ENCODE data around the gene SGMS1. TPM values are rescaled to one million over a fixed set of nuclear protein-coding genes. Genes with fewer than 3 reads are reported as not detected.

The SGMS1 gene
- total and polyA plus RNA-seq, 2 donors (not counting 1 experiment from before 2014, with no cell fraction given), result 39.9 to 82.1 TPM

DNA sequence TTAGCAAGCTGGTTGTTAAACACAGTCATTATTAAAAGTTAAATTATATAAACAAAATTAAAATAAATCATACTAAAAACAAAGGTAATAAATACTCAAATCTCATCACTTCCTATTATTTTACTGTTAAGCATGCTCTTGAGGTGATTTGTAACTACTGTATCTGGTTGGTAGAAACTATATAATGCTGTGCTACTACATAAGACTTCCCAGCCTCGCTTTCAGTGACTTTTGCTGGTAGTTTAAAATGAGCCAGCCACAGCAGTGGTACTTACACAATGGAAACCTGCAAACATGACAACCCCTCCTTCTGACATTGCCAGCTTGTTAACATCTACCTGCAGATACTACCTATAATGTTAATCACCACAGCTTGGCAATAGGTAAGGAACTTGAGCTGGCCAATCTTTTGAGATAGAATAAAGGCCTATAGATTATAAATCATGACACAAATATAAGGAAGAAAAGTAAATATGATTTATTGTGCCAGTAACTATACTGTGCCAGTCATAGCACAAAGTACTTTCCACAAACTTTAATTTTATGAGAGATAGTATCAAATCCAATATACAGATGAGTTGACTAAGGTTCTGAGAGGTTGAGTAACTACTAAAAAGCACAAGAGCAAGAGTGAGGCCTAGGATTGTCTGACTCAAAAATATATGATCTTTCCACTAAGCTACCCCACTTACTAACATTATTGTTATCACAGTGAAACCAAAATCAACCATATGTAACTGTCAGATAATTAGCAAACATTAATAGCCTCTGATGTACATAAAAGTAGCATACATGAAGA lies 191.3 kb downstream of the SGMS1 start:
- Histone ChIP-seq H2AFZ (ENCODE audit: low read length) (no peak overlapping the region), H4K20me1 (ENCODE audit: control insufficient read depth, extremely low read depth, insufficient read depth, low read length) (no peaks in the 10 kb centered on the region), H3K36me3 (ENCODE audit: control insufficient read depth, insufficient read depth, low read length) (no peaks in the 10 kb centered on the region), H3K27me3 (ENCODE audit: control insufficient read depth, insufficient read depth, low read length) (no peaks in the 10 kb centered on the region), H3K79me2 (ENCODE audit: control insufficient read depth, insufficient read depth, low read length) (no peaks in the 10 kb centered on the region), H3K4me1 (ENCODE audit: control insufficient read depth, extremely low read depth, insufficient read depth, low read length) (peaks cover 7% of the 10 kb centered on the region), H3K4me2 (ENCODE audit: extremely low read depth, insufficient read depth, low read length) (no peak overlapping the region), H3K27ac (ENCODE audit: insufficient read depth, low read length) (no peak overlapping the region), H3K9me3 (ENCODE audit: control insufficient read depth, insufficient read depth, low read depth, low read length) (no peaks in the 10 kb centered on the region), H3K9ac (ENCODE audit: insufficient read depth, low read length) (no peak overlapping the region), H3K4me3 (replicated peaks in 1 of 4; ENCODE audit: control extremely low read depth in 1 of 4, insufficient read depth in 1 of 4, low read depth in 3 of 4, low read length in 4 of 4) (no peak overlapping the region)
- no peak for DNase-seq (ENCODE audit: low read depth in 2 of 2)
- no peak for TF ChIP-seq EZH2 (IDR thresholded peaks at IDR 0.05; ENCODE audit: low read length, missing control alignments)
- TF ChIP-seq, protein P1, sequence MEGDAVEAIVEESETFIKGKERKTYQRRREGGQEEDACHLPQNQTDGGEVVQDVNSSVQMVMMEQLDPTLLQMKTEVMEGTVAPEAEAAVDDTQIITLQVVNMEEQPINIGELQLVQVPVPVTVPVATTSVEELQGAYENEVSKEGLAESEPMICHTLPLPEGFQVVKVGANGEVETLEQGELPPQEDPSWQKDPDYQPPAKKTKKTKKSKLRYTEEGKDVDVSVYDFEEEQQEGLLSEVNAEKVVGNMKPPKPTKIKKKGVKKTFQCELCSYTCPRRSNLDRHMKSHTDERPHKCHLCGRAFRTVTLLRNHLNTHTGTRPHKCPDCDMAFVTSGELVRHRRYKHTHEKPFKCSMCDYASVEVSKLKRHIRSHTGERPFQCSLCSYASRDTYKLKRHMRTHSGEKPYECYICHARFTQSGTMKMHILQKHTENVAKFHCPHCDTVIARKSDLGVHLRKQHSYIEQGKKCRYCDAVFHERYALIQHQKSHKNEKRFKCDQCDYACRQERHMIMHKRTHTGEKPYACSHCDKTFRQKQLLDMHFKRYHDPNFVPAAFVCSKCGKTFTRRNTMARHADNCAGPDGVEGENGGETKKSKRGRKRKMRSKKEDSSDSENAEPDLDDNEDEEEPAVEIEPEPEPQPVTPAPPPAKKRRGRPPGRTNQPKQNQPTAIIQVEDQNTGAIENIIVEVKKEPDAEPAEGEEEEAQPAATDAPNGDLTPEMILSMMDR (conservative IDR thresholded peaks at IDR 0.05 in 1 of 2, IDR thresholded peaks at IDR 0.05 in 1 of 2; ENCODE audit: low read depth in 1 of 2, low read length in 2 of 2), result no peak

DNA sequence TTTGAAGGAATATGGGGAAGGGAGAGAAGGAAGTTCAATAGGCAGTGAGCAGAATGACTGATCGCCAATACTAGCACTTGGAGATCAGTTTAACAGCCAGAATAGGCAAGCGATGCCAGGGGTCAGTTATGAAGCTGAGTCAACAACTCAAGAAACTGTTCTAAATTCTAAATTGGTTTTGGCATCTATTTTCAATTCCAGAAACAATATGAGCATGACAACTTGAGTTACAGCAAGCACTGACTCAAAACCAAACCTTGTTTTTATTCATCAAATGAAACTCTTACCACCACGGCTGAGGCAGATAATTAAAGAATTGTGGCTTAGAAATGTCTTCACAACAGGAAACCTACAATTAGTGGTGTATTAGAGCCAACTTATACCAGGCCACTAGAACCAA lies 192.0 kb downstream of the SGMS1 start:
- H3K4me2 ChIP-seq (ENCODE audit: extremely low read depth, insufficient read depth, low read length), result peak overlapping the region; percentile 25
- no peak overlapping the region for H3K4me3 ChIP-seq (replicated peaks in 1 of 4; ENCODE audit: control extremely low read depth in 1 of 4, insufficient read depth in 1 of 4, low read depth in 3 of 4, low read length in 4 of 4)
- no peaks in the 10 kb centered on the region for H3K27me3 ChIP-seq (ENCODE audit: control insufficient read depth, insufficient read depth, low read length)
- peaks cover 7% of the 10 kb centered on the region for H3K4me1 ChIP-seq (ENCODE audit: control insufficient read depth, extremely low read depth, insufficient read depth, low read length)
- H4K20me1 ChIP-seq (ENCODE audit: control insufficient read depth, extremely low read depth, insufficient read depth, low read length), result no peaks in the 10 kb centered on the region
- no peaks in the 10 kb centered on the region for H3K36me3 ChIP-seq (ENCODE audit: control insufficient read depth, insufficient read depth, low read length)
- TF ChIP-seq EZH2 (IDR thresholded peaks at IDR 0.05; ENCODE audit: low read length, missing control alignments), result no peak
- TF ChIP-seq, protein P1 (conservative IDR thresholded peaks at IDR 0.05 in 1 of 2, IDR thresholded peaks at IDR 0.05 in 1 of 2; ENCODE audit: low read depth in 1 of 2, low read length in 2 of 2), result no peak
- H3K9me3 ChIP-seq (ENCODE audit: control insufficient read depth, insufficient read depth, low read depth, low read length), result no peaks in the 10 kb centered on the region
- peak overlapping the region; percentile 51 for H3K27ac ChIP-seq (ENCODE audit: insufficient read depth, low read length)
- no peaks in the 10 kb centered on the region for H3K79me2 ChIP-seq (ENCODE audit: control insufficient read depth, insufficient read depth, low read length)
- no peak overlapping the region for H3K9ac ChIP-seq (ENCODE audit: insufficient read depth, low read length)
- H2AFZ ChIP-seq (ENCODE audit: low read length), result no peak overlapping the region
- DNase-seq (ENCODE audit: low read depth in 2 of 2), result peak; percentile 20 to 84

DNA sequence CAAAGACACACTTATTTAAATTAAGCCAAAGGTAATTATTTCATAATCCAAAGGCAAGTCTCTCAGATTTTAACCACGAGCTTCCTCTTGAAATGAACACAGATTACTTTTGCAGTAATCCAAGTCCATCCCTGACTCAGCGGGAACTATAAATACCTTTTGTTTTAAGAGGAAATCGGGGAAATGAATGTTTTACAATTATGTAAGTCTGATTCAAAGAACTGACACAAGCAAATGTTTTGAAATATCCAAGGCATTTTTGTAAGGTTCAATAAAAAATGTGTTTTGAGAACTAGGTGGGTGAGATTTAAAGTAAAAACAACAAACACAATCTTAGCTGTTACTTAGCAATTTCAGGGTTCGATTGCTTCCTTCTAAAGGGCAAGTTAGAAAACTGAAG lies 192.6 kb downstream of the SGMS1 start:
- H3K9me3 ChIP-seq (ENCODE audit: control insufficient read depth, insufficient read depth, low read depth, low read length), result no peaks in the 10 kb centered on the region
- H3K27ac ChIP-seq (ENCODE audit: insufficient read depth, low read length), result peak overlapping the region; percentile 51
- no peaks in the 10 kb centered on the region for H3K27me3 ChIP-seq (ENCODE audit: control insufficient read depth, insufficient read depth, low read length)
- H3K4me1 ChIP-seq (ENCODE audit: control insufficient read depth, extremely low read depth, insufficient read depth, low read length), result peaks cover 7% of the 10 kb centered on the region
- H3K9ac ChIP-seq (ENCODE audit: insufficient read depth, low read length), result no peak overlapping the region
- no peak overlapping the region for H3K4me3 ChIP-seq (replicated peaks in 1 of 4; ENCODE audit: control extremely low read depth in 1 of 4, insufficient read depth in 1 of 4, low read depth in 3 of 4, low read length in 4 of 4)
- no peaks in the 10 kb centered on the region for H4K20me1 ChIP-seq (ENCODE audit: control insufficient read depth, extremely low read depth, insufficient read depth, low read length)
- H3K79me2 ChIP-seq (ENCODE audit: control insufficient read depth, insufficient read depth, low read length), result no peaks in the 10 kb centered on the region
- no peak overlapping the region for H2AFZ ChIP-seq (ENCODE audit: low read length)
- TF ChIP-seq, protein P1 (conservative IDR thresholded peaks at IDR 0.05 in 1 of 2, IDR thresholded peaks at IDR 0.05 in 1 of 2; ENCODE audit: low read depth in 1 of 2, low read length in 2 of 2), result no peak
- TF ChIP-seq EZH2 (IDR thresholded peaks at IDR 0.05; ENCODE audit: low read length, missing control alignments), result no peak
- no peaks in the 10 kb centered on the region for H3K36me3 ChIP-seq (ENCODE audit: control insufficient read depth, insufficient read depth, low read length)
- DNase-seq (ENCODE audit: low read depth in 2 of 2), result peak; percentile 29 to 72
- no peak overlapping the region for H3K4me2 ChIP-seq (ENCODE audit: extremely low read depth, insufficient read depth, low read length)
